ENCODE data around the gene NMNAT2.

Gene NMNAT2

GRCh38 chr1:183289051-183289496 is 129.1 kb downstream of the NMNAT2 start (continued):
- no peak for TF ChIP-seq TCF4 (CRISPR knock-in tag; IDR thresholded peaks at IDR 0.05; ENCODE audit: borderline replicate concordance)
- no peak for TF ChIP-seq ZC3H10 (CRISPR knock-in tag; IDR thresholded peaks at IDR 0.05)
- no peak for TF ChIP-seq ZNF565 (CRISPR knock-in tag; conservative IDR thresholded peaks at IDR 0.05; ENCODE audit: low read depth)
- no peak for TF ChIP-seq ISL1 (CRISPR knock-in tag; IDR thresholded peaks at IDR 0.05)
- TF ChIP-seq CSRNP3 (CRISPR knock-in tag; IDR thresholded peaks at IDR 0.05): no peak
- TF ChIP-seq PATZ1 (CRISPR knock-in tag; IDR thresholded peaks at IDR 0.05; ENCODE audit: borderline replicate concordance): no peak

- no peak for ATAC-seq
- TF ChIP-seq ESRRG (CRISPR knock-in tag; IDR thresholded peaks at IDR 0.05) (no peak), ZNF70 (CRISPR knock-in tag; IDR thresholded peaks at IDR 0.05) (no peak), ZFP3 (CRISPR knock-in tag; IDR thresholded peaks at IDR 0.05) (no peak), OSR1 (CRISPR knock-in tag; IDR thresholded peaks at IDR 0.05) (no peak), CSRNP3 (CRISPR knock-in tag; IDR thresholded peaks at IDR 0.05) (no peak), ISL1 (CRISPR knock-in tag; IDR thresholded peaks at IDR 0.05) (no peak), CSDC2 (CRISPR knock-in tag; IDR thresholded peaks at IDR 0.05) (no peak), ZFP30 (CRISPR knock-in tag; IDR thresholded peaks at IDR 0.05) (no peak), RARB (CRISPR knock-in tag; IDR thresholded peaks at IDR 0.05) (no peak), PPARA (CRISPR knock-in tag; IDR thresholded peaks at IDR 0.05; ENCODE audit: borderline replicate concordance) (no peak), ARNTL (CRISPR knock-in tag; IDR thresholded peaks at IDR 0.05; ENCODE audit: borderline replicate concordance, low read depth) (no peak), GLIS3 (CRISPR knock-in tag; IDR thresholded peaks at IDR 0.05) (no peak)
- TF ChIP-seq, protein P1, sequence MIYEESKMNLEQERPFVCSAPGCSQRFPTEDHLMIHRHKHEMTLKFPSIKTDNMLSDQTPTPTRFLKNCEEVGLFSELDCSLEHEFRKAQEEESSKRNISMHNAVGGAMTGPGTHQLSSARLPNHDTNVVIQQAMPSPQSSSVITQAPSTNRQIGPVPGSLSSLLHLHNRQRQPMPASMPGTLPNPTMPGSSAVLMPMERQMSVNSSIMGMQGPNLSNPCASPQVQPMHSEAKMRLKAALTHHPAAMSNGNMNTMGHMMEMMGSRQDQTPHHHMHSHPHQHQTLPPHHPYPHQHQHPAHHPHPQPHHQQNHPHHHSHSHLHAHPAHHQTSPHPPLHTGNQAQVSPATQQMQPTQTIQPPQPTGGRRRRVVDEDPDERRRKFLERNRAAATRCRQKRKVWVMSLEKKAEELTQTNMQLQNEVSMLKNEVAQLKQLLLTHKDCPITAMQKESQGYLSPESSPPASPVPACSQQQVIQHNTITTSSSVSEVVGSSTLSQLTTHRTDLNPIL (CRISPR knock-in tag; IDR thresholded peaks at IDR 0.05; ENCODE audit: low read depth): no peak
These were observed 129.6 kb downstream of the NMNAT2 start for GRCh38 chr1:183288583-183288982.

- TF ChIP-seq ISL1 (CRISPR knock-in tag; IDR thresholded peaks at IDR 0.05) (no peak), ZFP30 (CRISPR knock-in tag; IDR thresholded peaks at IDR 0.05) (peak; percentile 49; the same call in 1 of the 2 replicates), SNAI2 (CRISPR knock-in tag; IDR thresholded peaks at IDR 0.05) (no peak)
- ATAC-seq: no peak; the same call in 2 of the 3 replicates
These were observed 130.9 kb downstream of the NMNAT2 start for GRCh38 chr1:183287191-183287675.

DNA sequence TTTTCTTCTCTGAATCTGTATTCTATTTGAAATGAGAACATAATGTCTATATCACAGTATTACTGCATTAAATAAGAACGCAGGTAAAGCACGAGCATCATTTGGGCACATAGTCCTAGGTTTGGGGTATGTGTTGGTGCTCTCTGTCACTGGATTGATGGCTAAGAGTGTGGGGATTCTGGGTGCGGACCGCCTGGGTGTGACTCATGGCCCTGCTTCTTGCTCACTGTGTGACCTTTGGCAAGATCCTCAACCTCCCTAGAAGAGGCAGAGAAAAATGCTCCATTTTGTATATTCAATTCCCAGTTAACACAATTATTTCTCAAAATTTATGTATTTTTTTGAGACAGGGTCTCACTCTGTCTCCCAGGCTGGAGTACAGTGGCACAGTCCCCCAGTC is 132.4 kb downstream of the NMNAT2 start:
- no peak for TF ChIP-seq BACH2 (CRISPR knock-in tag; IDR thresholded peaks at IDR 0.05; ENCODE audit: borderline replicate concordance)
- TF ChIP-seq CSRNP3 (CRISPR knock-in tag; IDR thresholded peaks at IDR 0.05): no peak
- TF ChIP-seq TOX (CRISPR knock-in tag; IDR thresholded peaks at IDR 0.05; ENCODE audit: borderline replicate concordance): no peak
- TF ChIP-seq ZFP30 (CRISPR knock-in tag; IDR thresholded peaks at IDR 0.05): no peak
- no peak for TF ChIP-seq ZNF8 (CRISPR knock-in tag; IDR thresholded peaks at IDR 0.05)
- no peak for TF ChIP-seq ZNF70 (CRISPR knock-in tag; IDR thresholded peaks at IDR 0.05)
- TF ChIP-seq SNAI2 (CRISPR knock-in tag; IDR thresholded peaks at IDR 0.05): no peak
- no peak for TF ChIP-seq ZNF565 (CRISPR knock-in tag; conservative IDR thresholded peaks at IDR 0.05; ENCODE audit: low read depth)
- TF ChIP-seq ARNTL (CRISPR knock-in tag; IDR thresholded peaks at IDR 0.05; ENCODE audit: borderline replicate concordance, low read depth): no peak
- no peak for TF ChIP-seq GLIS3 (CRISPR knock-in tag; IDR thresholded peaks at IDR 0.05)
- no peak for TF ChIP-seq ISL1 (CRISPR knock-in tag; IDR thresholded peaks at IDR 0.05)
- TF ChIP-seq OSR1 (CRISPR knock-in tag; IDR thresholded peaks at IDR 0.05): no peak
- TF ChIP-seq PPARA (CRISPR knock-in tag; IDR thresholded peaks at IDR 0.05; ENCODE audit: borderline replicate concordance): no peak
- TF ChIP-seq TCF4 (CRISPR knock-in tag; IDR thresholded peaks at IDR 0.05; ENCODE audit: borderline replicate concordance): no peak

More for the DNA sequence above, 132.4 kb downstream of the NMNAT2 start:
- no peak for ATAC-seq

Data from SK-N-SH treated with all-trans-retinoic acid at 6 μM for 48 hours (cell line).